ENCODE results near the gene MRPS23. TPM values are rescaled to one million over a fixed set of nuclear protein-coding genes. Genes with fewer than 3 reads are reported as not detected.

Gene MRPS23
- total RNA-seq, 6 experiments from 2014 or later = 47.0 to 62.5 (median 56.4) TPM

DNA sequence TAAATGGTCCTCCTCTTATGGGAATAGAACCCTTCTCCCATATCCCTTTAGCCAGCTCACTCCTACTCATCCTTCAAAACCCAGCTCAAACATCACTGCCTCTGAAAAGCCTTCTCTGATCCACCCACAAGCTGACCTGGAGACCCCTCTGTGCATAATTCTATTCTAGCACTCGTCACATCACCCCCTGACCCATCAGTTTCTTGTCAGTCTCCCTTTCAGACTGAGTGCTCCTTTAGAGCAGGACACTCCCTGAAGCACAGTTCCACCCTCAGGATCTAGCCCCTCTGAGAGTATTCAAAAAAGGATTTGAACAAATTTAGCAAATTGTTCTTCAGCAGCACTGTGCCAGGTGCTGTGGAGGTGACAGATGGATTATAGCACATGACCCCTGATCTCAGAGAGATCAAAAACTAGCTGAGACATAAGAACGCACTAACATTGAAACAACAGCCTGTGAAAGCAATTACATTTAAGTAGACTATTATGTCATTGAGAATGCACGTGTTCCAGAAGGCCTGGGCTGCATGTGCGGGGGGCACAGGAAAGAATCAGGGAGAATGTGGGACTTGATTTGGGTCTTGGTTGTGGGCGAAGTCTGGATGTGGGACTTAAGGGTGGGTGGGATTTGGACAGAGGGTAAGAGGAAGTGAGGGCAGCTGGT lies 43.5 kb downstream of the MRPS23 start:
- no peak overlapping the region for H3K27ac Mint-ChIP-seq
- H3K9me3 Mint-ChIP-seq = peaks cover 9% of the 10 kb centered on the region
- peaks cover 60% of the 10 kb centered on the region for H3K27me3 Mint-ChIP-seq (ENCODE audit: insufficient read depth)
- H3K36me3 Mint-ChIP-seq (ENCODE audit: low read depth) = no peaks in the 10 kb centered on the region
- DNase-seq = no peak
- H3K4me1 Mint-ChIP-seq (ENCODE audit: low read depth) = peaks cover 15% of the 10 kb centered on the region
- no peak overlapping the region for H3K4me3 Mint-ChIP-seq
- TF ChIP-seq, protein P1, sequence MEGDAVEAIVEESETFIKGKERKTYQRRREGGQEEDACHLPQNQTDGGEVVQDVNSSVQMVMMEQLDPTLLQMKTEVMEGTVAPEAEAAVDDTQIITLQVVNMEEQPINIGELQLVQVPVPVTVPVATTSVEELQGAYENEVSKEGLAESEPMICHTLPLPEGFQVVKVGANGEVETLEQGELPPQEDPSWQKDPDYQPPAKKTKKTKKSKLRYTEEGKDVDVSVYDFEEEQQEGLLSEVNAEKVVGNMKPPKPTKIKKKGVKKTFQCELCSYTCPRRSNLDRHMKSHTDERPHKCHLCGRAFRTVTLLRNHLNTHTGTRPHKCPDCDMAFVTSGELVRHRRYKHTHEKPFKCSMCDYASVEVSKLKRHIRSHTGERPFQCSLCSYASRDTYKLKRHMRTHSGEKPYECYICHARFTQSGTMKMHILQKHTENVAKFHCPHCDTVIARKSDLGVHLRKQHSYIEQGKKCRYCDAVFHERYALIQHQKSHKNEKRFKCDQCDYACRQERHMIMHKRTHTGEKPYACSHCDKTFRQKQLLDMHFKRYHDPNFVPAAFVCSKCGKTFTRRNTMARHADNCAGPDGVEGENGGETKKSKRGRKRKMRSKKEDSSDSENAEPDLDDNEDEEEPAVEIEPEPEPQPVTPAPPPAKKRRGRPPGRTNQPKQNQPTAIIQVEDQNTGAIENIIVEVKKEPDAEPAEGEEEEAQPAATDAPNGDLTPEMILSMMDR (IDR thresholded peaks at IDR 0.05) = no peak

DNA sequence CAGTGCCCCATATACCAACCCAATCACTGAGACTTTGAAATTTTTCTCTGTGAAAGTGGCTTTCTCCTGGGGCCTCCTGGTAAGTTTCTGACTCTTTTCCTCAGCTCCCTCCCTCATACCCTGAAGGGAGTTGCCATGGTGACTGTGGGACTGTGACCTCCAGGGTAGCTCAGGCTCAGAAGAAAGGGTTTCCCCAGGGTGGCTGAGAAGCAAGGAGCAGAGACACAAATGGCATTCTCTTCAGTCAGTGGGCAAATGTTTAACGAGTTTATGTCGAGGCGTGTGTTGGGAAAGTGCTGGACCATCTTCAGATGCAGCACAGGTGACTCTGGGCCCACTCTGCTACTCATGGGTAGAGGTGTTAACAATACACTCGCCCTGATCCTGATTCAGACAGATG lies 46.8 kb downstream of the MRPS23 start:
- no peaks in the 10 kb centered on the region for H3K4me1 Mint-ChIP-seq (ENCODE audit: low read depth)
- no peak overlapping the region for H3K4me3 Mint-ChIP-seq
- DNase-seq = no peak
- peaks cover 46% of the 10 kb centered on the region for H3K27me3 Mint-ChIP-seq (ENCODE audit: insufficient read depth)
- TF ChIP-seq, protein P1 (IDR thresholded peaks at IDR 0.05) = no peak
- no peaks in the 10 kb centered on the region for H3K36me3 Mint-ChIP-seq (ENCODE audit: low read depth)
- peaks cover 18% of the 10 kb centered on the region for H3K9me3 Mint-ChIP-seq
- H3K27ac Mint-ChIP-seq = no peak overlapping the region

DNA sequence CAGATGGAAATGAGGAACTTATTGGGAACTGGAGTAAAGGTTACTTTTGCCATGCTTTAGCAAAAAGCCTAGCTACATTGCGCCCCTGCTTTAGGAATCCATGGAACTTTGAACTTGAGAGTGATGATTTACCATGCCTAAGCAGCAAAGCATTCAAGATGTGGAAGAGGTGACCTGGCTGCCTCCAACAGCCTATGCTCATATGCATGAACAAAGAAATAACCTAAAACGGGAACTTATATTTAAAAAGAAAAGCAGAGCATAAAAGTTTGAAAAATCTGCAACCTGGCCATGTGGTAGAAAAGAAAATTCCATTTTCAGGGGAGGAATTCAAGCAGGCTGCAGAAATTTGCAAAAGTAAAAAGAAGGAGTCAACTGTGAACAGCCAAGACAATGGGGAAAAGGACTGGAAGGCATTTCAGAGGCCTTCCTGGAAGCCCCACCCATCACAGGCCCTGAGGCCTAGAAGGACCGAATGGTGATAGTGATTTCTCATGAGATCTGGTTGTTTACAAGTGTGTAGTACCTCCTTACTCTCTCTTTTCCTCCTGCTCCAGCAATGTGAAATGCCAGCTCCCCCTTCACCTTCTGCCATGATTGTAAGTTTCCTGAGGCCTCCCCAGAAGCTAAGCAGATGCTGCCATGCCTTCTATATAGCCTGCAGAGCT lies 48.7 kb downstream of the MRPS23 start:
- H3K27me3 Mint-ChIP-seq (ENCODE audit: insufficient read depth) = peaks cover 29% of the 10 kb centered on the region
- peaks cover 18% of the 10 kb centered on the region for H3K9me3 Mint-ChIP-seq
- TF ChIP-seq, protein P1 (IDR thresholded peaks at IDR 0.05) = no peak
- no peak for DNase-seq
- H3K4me3 Mint-ChIP-seq = no peak overlapping the region
- no peaks in the 10 kb centered on the region for H3K36me3 Mint-ChIP-seq (ENCODE audit: low read depth)
- H3K27ac Mint-ChIP-seq = no peak overlapping the region
- no peaks in the 10 kb centered on the region for H3K4me1 Mint-ChIP-seq (ENCODE audit: low read depth)

DNA sequence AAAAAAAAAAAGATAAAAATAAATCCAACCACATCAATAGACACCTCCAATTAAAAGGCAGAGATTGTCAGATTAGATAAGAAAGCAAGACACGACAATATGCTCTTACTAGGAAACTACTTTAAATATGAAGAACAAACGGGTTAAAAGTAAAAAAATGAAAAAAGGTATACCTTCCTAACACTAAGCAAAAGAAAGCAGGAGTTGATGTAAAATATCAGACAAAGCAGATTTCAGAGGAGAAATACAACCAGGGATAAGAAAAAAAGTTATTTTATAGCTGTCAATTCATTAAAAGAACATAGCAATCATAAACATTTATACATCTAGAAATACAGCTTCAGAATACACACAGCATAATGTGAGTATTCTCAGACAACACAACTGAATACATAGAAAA lies 55.0 kb downstream of the MRPS23 start:
- Mint-ChIP-seq H3K27me3 (ENCODE audit: insufficient read depth) (peaks cover 20% of the 10 kb centered on the region), H3K4me3 (no peak overlapping the region), H3K4me1 (ENCODE audit: low read depth) (no peaks in the 10 kb centered on the region), H3K36me3 (ENCODE audit: low read depth) (no peaks in the 10 kb centered on the region), H3K9me3 (peaks cover 4% of the 10 kb centered on the region), H3K27ac (no peak overlapping the region)
- DNase-seq = no peak
- TF ChIP-seq, protein P1 (IDR thresholded peaks at IDR 0.05) = no peak

DNA sequence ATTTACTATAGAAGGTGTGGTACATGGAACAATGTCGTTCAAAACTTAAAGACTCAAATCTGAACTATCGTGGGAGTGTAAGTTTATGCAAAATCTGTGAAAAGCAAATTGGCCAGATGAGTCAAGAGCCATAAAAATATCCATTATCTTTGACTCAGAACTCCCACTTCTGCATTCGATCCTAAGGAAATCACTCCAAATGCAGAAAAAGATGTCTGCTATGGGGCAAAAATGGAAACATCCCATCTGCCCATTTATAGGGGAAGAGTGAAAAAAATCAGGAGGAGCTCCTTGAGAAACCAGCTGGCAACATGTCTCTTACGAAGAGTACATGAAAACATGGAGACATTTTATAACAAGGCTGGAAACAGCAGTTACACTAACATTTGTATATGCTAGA lies 61.1 kb downstream of the MRPS23 start:
- no peak for DNase-seq
- no peak overlapping the region for H3K27ac Mint-ChIP-seq
- H3K27me3 Mint-ChIP-seq (ENCODE audit: insufficient read depth) = peaks cover 33% of the 10 kb centered on the region
- no peaks in the 10 kb centered on the region for H3K36me3 Mint-ChIP-seq (ENCODE audit: low read depth)
- H3K4me1 Mint-ChIP-seq (ENCODE audit: low read depth) = no peaks in the 10 kb centered on the region
- no peak overlapping the region for H3K4me3 Mint-ChIP-seq
- H3K9me3 Mint-ChIP-seq = peaks cover 4% of the 10 kb centered on the region
- TF ChIP-seq, protein P1 (IDR thresholded peaks at IDR 0.05) = no peak

Data from HFFc6 (cell line).